Activated CD8-positive, alpha-beta memory T cell treated with anti-CD3 and anti-CD28 coated beads, Interleukin-2, amount 50 U/mL, for 1 hour (primary cell): Measurements from ENCODE around the gene RALGPS2.
"Not testable (repeated sequence)": the region's sequence is repeated elsewhere in the genome, so short reads cannot be mapped to it uniquely, and the experiment has no call there.

ENCODE experiments used
- DNase-seq: peaks from one replicate; pipeline ENCODE4 v3.0.0-alpha.2; 2020; ENCODE audit errors: extremely low read depth

RALGPS2 gene

DNA sequence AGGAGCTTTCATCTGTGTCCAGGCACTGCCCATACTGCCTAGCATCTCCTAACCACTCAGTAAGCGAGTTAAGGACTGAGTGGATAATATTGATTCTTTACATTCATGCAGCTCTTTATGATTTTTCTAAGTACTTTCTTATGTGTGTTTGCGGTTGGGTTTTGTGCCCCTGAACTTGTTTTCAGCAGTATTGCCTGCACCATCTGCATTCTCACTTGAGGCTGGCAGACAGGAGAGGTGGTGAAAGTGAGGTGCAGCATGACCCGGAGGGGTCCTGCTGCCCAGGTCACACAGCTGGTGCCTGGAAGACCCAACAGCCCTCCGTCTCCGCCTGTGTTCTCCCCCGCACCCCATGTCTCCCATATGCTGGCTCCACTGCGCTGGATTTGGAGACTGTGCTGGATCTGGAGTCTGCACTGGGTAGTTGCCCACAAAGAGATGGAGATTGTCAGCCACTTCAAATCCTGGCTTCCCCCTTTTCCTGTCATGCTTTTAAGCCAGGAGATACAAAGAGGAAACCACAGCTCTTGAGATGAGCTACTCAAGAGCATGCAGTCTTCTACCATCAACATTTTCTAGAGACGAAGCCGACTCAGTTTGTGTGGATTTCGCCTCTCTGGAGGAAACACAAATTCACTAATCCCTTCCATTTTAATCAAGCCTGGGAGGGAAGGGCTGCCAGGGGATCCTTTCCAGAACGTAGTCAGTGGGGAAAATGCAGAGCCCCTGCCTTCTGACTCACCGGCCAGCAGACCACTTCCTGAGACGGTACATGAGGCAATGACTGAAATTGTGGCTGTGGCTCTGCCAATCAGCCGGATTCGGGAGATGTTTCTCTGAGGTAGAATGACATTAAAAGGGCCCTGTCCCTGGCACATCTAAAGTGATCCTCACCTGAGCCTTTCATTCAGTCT is 217.5 kb downstream of the RALGPS2 start:
- no peak for DNase-seq

DNA sequence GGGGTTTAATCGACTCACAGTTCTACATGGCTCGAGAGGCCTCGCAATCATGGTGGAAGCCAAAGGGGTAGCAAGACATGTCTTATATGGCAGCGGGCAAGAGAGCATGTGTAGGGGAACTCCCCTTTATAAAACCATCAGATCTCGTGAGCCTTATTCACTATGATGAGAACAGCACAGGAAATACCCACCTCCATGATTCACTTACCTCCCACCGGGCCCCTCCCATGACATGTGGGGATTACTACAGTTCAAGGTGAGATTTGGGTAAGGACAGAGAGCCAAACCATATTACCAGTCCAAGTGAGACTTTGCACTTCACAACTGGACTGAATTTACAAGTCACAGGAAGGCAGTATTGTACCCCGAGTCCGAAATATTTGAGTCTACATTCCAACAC is 219.7 kb downstream of the RALGPS2 start:
- no peak for DNase-seq

DNA sequence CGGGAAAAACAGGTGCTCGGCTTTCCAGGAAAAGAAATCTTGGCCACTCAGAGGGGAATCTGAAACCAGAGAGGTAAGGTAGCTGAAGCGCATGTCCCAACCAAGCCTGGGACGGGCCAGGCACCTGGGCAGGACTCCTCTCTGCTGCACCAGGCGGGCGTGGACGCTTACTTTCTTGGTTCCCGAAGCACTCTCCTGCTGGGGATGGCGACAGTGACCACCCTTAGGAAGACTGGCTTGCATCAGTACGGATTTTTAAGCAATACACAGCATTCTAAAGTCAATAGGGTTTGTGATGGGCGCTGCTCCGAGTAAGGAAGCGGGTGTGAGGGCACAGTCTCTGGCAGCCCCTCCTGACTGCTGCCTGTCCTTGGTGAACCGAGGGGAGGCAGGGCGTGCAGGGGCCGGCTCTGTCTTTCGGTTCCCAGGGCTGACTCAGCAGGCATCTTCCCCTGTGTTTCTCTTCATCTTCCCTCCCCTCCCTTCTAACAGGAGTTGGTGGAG is 220.8 kb downstream of the RALGPS2 start:
- no peak for DNase-seq

DNA sequence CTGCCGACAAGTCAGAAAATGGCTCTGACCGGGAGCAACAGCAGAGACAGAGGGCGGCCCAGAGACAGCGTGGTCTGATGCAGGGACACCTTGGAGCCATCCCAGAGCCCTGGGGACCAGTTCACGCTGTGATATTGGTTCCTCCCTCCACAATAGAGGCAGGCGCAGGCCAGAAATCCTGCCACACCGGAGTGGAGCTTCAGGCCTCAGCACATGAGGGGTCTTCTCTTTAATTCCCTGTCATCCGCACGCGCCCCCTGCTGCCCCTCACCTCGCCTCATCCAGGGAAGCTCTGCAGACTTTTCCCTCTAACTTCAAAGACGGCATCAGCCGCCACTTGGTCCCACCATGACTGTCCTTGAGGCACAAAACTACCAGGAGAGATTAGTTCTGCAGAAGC is 221.4 kb downstream of the RALGPS2 start:
- no peak for DNase-seq

DNA sequence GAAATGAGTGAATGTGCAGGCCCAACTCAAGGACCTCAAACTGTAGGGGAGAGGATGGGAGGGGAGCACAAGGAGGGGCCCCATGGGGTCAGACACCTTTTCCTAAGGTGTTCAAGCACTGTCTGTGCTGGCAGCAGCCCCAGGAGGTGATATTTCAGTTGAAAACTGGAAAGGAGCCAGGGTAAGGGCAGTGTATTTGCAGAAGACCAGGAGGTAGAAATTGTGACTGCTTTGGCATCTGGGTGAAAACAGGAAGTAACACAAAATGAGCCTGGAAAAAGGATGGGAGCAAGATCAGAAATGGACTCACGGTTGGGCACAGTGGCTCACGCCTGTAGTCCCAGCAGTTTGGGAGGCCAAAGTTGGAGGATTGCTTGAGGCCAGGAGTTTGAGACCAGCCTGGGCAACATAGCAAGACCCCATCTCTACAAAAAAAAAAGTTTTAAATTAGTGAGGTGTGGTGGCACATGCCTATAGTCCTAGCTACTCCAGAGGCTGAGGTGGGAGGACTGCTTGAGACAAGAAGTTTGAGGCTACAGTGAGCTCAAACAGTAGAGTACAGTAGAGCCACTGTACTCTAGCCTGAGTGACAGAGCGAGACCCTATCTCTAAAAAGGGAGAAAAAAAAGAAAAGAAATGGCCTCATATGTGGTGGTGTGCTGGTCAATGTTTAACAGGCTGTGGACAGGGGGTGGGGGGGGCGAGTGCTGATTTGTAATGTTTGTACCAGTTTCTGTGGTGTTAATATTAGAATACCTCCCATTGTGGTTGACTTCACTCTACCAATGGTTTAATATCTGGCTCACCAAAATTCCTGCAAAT is 222.0 kb downstream of the RALGPS2 start:
- no peak for DNase-seq

DNA sequence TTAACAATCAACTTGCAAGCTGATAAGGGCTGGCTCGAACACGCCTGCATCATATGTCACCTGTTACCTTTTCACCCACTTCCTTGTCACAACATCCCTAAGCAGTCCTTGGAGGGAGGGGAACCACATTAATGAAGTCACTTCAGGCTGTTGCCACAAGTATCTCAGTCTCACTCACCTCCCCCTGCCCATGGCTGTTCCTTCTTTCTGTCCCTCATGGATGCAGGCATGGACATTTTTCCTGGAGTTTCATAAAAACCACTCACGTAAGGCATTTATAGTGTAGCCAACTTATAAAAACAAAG is 222.6 kb downstream of the RALGPS2 start:
- DNase-seq = no peak

DNA sequence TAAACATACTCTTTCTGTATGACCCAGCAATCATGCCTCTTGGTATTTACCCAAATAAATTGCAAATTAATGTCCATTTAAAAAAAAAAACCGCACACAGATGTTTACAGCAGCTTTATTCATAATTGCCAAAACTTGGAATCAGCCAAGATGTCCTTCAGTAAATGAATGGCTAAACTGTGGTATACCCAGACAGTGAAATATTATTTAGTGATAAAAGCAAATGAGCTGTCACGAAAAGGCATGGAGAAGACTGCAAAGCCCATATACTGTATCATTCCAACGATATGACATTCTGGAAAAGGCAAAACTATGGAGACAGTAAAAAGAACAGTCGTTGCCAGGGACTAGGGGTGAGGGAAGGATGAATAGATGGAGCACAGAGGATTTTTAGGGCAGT is 223.6 kb downstream of the RALGPS2 start:
- no peak for DNase-seq

DNA sequence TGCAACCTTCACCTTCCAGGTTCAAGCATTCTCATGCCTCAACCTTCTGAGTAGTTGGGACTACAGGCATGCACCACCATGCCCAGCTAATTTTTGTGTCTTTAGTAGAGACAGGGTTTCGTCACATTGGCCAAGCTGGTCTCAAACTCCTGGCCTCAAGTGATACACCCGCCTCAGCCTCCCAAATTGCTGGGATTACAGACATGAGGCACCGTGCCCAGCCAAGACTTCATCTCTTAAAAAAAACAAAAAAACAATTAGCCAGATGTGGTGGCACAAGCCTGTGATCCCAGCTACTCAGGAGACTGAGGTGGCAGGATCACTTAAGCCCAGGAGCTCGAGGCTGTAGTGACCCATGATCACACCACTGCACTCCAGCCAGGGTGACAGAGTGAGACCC is 224.8 kb downstream of the RALGPS2 start:
- DNase-seq = not testable (repeated sequence)

DNA sequence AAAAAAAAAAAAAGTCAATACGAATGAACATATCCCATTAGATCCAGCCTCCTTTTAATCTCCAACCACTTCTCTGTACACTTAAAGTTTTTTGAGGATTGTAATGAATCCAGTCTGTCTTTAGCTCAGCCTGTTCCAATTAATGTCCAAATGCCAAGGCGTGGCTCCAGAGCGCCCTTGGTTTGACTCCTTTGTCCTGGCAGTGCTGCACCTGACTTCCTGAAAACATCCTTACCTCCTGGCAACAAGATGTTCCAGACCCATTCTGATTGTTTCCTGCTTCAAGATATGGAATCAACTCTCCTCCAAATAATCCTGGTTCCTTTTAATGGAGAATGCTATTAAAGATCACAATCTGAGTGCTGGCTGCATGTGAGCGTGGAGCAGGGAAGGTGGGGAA is 226.6 kb downstream of the RALGPS2 start:
- no peak for DNase-seq

DNA sequence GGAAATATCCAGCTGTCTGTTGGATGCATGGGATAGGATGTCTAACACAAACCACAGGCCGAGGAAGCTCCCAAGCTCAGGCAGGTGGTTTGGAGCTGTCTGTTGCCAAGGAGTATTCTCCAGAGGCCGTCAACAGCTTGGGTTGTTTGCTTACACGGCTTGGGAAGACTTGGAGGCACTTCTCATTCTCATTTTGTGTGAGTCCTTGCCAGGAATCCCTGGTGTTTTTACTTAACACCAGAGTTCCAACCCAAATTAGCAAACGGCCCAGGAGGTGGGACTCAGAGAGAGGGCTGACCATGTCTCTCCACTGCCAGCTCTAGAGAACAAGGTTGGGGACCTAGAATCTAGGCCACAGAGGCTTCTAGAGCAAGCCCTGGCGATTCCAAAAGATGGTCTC is 228.0 kb downstream of the RALGPS2 start:
- no peak for DNase-seq

DNA sequence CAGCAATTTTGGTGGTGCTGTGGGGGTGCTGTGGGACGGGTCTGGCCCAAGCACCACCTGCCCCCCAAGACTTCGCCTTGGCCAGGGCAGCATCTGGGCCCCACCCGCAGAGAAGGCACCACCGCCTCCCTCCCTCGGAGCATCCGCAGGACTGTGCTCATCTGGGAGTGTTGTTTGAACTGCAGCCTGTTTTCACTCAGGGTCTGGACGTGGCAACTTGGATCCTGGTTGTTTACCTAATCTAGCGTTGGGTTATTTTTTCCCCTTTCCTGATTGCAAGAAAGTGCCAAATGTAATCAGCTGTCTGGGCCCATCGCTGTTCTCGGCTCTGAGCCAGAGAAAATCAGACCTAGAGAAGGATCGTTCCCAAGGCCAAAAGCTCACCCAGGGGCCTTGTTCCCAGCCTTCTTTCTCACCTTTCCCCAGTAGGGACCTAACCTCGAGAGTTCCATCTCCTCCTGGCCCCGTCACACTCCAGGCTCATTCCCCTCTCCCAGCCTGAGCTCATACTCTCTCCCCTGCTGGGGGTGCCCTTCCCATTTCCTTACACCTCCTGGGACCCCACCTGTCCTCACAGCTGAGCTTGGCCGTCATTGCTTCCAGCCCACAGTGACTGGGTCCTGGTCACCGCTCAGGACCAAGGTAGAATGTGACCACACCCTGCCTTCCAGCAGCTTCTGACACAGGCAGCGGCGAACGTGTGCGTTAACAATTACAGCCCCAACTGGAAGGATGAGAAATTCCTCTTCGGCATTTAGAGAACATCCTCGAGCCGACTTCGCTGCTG is 228.7 kb downstream of the RALGPS2 start:
- no peak for DNase-seq

DNA sequence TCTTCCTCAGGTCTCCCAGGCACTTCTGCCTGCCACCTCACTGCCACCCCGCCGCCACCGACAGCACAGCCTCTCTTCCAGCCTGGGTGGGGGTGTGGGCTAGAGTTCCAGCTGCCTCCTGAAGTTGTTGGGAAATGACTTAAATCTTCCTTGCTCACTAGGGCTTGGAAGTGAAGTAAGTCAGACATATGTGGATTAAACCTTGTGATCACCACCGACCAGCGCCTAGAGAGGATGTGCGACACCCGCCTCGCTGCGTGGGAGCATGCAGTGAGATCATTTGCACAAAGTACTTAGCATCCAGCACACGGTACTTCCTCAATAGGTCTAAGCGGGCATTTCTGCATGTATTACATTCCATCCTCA is 229.3 kb downstream of the RALGPS2 start:
- no peak for DNase-seq

DNA sequence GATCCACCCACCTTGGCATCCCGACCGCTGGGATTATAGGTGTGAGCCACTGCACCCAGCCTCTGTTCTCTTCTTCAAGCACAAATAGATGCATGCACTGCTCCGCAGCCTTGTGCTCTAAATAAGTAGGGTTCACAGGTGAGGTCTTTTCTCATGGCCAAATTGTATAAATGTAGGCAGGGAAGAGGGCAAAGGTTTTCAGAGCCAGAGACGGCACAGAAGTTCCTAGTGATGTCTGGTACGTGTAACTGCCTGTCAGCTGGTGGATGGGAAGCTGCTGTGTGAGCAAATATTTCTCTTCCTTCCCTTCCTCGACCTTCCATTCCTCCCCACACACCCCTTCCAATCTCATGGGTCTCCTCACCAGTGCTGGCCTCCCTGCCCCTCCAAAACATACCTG is 229.9 kb downstream of the RALGPS2 start:
- DNase-seq = no peak

DNA sequence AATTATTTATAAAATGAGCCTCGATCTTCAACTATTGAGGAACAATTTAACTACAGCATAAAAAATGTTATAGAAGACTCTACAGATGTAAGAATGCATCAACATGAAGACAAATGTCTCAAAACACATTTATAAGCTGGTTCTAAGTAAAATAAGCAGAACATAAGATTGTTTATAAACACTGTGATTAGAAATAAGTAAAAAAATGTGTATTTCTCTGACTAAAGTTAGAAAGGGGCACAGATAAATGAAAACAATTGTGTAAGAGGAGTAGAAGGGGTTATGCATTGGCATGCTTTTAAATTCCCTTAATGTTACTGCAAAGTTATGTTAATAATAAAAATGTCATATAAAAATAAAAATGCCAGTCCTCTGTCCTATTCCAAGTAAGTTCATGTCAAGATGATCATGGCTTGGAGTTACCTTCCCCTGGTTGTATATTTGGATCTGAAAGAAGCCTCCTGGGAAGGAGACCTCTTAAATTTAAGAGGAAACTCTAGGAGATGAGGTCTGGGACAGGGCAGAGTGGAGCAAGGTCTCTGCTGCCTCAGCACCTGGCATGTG is 230.4 kb downstream of the RALGPS2 start:
- no peak for DNase-seq

DNA sequence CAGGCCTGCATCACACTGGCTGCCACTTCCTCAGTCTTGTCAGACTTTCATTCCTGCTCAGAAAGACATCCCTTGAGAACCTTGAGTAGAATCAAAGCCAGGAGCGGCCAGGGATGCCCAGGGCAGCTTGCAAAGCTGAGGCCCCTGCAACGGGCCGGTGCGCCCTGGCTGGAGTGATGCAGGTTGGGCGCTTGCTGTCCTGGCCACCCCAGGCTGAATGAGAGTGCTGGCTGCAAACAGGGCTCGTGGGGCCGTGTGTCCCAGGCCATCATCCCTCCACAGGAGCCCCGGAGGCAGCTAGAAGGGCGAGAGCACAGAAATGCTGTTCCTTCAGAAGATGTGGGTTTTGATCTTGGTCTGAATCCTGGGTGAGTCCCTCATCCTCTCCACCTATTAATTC is 233.4 kb downstream of the RALGPS2 start:
- no peak for DNase-seq

DNA sequence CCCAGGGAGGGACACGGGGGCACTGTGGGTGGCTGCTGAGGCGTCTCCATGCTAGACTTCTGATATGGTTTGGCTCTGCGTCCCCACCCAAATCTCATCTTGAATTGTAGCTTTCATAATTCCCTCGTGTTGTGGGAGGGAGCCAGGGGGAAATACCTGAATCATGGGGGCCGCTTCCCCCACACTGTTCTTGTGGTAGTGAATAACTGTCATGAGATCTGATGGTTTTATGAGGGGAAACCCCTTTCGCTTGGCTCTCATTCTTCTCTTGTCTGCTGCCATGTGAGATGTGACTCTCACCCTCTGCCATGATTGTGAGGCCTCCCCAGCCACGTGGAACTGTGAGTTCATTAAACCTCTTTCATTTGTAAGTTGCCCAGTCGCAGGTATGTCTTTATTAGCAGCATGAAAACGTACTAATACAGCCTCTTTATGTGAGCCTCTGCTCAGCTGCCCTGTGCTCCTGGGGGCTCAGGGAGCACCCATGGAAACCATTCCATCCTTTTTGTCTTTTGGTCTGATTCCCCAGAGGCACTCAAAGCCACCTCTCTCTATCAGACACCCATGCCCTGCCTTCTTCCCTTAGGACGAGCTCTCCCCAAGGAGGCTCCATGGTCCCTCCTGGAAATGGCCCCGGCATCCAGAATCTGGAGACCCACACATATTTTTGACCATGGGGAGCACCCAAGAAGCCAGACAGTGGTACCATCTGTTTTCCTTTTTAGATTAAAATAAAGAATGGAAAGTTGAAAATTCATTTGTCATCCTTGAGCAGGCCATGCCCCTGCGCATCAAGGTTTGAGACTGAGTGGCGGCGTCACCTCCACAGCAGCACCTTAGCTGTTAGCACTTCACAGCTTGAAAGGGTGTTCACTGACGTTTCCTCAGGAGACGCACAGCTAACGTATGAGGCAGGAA is 234.8 kb downstream of the RALGPS2 start:
- no peak for DNase-seq

DNA sequence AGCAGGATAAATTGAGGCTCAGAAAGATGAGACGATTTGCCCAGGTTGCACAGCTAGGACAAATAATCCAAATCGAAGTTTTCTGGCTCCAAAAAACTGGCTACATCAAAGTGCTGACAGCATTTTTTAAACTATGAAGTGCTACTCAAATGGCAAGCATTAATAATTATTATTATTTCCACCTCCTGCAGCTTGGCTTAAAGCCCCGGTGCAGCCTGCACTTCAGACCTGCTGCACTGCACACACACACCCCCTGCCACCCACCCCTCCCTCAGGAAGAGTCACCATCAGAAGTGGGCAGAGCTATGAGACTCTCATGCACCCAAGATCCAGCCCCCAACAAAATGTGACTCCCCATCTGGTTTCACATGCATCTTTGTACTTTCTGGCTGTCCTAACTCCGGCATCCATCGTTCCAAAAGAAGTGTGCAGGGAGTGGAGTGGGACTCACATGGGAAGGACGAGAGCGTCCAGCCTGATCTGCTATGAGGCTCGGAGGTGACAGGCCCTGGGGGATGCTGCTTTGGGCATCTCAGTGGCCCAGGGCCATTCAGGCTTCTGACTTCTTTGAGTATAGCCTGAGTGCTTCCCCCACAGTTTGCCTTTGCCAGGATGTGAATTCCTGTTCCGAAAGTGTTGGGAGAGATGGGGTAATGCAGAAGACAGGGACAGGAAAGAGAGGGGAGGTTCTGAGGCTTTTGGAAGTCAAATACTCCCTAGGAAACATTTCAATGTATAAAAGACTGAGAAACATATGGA is 235.6 kb downstream of the RALGPS2 start:
- DNase-seq = no peak

DNA sequence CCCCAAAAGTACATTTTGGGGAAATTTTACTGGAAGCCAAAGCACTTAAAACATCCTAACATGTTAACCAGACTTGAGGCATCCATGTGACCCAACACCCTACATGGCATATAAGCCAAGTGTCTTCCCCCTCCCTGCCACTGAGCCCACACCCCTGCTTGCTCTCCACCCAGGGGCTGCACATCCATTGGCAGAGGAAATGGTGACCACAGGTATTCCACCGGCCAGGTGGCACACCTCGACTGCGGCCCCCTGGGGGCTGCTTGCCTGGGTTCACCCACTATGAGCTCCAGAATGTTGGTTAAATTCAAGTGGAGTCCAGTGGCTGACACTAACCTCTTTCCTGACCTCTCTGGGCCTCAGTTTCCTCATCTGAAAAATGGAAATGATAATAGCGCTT is 236.3 kb downstream of the RALGPS2 start:
- DNase-seq = no peak

DNA sequence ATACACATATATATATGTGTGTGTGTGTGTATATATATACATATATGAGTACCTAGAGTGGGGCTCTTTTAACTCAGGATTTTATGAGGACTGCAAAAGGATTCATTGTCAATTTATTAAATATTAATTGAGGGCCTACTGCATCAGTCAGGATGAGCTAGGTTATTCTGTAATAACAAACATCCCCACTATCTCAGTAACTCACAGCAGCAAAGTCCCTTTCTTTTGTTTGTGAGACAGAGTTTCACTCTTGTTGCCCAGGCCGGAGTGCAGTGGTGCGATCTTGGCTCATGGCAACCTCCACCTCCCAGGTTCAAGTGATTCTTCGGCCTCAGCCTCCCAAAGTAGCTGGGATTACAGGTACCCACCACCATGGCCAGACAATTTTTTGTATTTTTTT is 236.8 kb downstream of the RALGPS2 start:
- DNase-seq = no peak
